NOMO-1 (cell line): ENCODE data around the gene SOSTDC1.

Experiments
- DNase-seq, 2 experiments: peaks; one replicate each; lab custom pipeline; 2025; ENCODE audit not compliant: unreplicated experiment in 2 of 2; lab: John Stamatoyannopoulos, UW

SOSTDC1 gene

DNA sequence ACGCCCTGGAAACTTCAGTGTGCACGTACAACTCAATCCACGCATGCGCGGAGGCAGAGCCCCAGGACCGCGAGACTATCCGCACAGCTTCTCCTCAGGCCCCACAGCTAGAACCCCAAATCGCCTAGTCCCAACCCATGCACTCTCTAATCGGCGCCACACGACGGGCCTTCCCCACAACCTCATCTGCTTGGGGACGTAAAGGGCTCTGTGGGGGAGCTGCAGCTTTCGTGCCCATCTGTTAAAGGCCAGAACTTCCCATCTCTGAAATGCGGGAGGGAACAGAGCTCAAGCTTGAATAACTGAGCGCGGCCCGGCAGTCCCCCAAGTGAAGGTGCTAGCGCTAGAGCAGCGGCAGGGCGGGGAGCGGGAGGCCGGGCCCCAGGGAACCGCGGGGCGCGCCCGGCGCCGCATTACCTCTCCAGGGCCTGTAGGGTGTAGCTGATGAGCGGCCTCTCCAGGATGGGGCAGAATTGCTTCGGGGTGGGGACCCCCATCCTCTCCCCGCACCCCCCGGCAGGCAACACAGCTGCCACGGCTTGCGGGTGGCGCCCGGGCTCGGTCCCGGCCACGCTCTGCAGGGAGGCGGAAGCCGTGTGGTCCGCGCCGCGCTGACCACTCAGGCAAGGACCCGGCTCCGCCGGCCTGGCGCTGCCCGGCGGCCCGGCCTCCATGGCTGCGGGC, 44.7 kb downstream of the SOSTDC1 start:
- peak; percentile 74 to 84 for DNase-seq

DNA sequence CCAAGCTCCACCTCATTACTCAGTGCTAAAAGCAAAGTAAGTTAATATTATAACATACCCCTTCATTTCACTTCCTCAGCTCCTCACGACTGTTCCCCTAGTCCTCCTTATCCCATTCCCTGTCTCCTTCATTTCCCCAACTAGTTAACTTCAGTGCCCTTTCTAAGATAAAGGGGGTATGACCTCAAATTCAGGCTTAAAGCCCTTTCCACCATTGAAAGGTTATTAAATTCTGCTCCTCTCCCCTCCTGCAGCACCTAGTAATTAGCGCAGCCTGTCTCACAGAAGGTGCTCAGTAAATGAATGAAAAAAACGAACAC, 45.2 kb downstream of the SOSTDC1 start:
- no peak for DNase-seq

DNA sequence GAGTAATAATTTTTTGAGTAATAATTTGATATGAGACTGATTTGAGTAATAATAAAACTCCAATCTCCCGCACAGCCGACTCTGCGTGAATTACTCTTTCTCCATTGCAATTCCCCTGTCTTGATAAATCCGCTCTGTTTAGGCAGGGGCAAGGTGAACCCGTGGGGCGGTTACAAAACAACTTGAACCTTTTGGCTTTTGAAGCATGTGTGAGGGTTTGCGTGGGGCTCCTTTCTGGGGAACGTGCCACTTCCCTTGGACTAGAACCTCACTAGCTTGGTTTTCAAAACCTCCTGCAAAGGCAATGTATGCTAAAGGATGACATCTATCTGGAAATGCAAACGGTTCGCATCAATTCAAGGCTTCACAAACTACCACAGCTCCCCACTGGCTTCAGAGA, 45.7 kb downstream of the SOSTDC1 start:
- DNase-seq: no peak

DNA sequence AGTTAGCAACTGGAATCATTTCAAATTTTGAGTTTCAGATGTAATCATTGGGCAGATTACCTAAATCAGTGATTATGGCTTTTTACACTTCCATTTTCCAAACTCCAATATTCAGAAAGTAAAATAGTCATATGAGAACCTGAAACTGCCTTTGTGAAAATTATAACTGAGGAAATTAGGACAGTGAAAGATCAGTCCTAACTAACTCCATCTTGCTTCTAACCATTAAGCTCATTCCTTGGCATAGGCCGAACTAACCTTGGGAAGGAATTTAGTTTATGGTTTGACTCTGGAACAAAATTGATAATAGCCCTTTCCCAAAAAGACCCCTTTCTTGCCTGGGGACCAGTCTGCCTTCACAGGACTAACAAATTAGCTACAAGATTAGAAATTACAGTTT, 46.4 kb downstream of the SOSTDC1 start:
- no peak for DNase-seq

DNA sequence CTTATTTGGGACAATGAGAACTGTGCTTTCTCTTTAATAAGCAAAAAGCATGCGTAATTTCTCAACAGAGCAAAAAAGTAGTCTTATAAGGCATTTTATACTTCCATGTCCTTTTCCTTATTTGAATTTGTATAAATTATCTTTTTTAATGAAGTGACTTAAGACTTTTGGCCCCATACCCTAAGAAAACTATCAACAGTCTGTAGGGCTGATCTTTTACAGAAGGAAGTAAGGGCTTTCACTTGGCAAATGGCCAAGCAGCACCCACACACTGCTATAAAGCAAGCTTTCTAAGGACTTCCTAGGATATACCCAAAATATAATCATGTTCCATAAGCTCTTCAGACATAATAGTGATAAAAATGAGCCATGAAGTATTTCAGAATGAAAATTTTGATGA, 47.6 kb downstream of the SOSTDC1 start:
- no peak for DNase-seq

DNA sequence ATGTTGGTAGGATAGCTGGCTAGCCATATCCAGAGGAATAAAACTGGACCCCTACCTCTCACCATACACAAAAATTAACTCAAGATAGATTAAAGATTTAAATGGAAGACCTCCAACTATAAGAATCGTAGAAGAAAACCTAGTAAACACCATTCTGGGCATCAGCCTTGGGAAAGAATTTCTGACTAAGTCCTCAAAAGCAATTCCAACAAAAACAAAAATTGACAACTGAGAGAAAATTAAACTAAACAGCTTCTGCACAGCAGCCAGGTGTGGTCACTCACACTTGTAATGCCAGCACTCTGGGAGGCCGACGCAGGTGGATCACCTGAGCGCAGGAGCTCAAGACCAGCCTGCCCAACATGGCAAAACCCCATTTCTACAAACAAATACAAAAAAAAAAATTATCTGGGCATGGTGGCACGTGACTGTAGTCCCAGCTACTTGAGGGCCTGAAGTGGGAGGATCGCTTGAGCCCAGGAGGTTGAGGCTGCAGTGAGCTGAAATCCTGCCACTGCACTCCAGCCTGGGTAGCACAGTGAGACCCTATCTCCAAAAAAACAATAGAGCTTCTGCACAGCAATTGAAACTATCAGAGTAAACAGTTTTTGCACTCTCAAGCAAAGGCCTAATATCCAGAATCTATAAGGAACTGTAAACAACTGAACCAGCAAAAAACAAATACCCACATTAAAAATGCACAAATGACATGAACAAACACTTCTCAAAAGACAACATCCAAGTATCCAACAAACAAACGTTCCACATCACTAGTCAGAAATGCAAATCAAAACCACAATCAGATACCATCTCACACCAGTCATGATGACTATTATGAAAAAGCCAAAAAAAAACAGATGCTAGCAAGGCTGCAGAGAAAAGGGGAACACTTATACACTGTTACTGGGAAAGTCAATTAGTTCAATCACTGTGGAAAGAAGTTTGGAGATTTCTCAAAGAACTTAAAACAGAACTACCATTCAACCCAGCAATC, 49.0 kb downstream of the SOSTDC1 start:
- DNase-seq: no peak

DNA sequence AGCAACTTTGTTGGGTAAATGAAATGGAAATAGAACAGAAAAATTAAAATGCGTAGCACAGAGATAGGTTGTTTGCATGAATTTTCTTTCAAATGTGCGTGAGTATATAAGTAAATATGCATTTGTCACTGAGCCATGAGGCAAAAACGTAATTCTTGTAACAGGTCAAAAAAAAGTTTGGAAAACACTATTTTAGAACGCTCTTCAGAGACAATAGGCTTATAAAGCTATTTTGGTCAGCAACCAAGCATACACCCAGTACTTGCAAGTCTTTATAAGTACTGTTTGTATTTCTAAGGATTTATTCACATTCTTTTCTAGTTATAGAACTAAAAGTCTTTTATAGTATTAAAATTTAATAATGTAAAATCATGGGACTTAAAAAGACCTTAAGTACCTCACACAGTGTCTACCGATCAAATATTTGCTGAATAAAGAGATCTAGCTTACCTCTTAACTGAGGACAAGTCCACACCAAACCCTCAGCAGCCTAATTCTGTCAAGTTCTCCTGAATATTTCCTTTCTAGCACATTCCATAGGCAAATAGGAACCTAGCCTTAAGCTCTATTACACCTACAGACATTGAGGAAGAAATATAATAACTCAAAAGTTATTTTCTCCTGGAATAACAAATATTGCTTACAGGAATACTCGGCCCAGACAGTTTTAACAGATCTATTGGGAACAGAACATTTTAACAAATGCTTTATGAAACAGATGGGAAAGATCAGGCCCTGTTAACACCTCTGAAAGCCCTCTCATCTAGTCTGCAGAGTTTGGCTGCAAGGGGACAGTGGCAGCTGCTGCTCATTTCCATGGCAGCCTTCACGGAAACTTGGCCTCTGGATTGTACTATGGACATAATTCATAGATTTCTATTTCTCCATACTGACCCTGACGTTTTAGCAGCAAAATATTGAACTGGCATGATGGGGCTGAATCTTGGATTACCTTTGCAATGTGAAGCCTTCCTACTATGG, 53.0 kb downstream of the SOSTDC1 start:
- no peak for DNase-seq
